GM18951 (cell line): ENCODE results near the gene FOXP1.

ENCODE experiments used
- POLR2A ChIP-seq: IDR thresholded peaks from 4 replicates; pipeline ENCODE4 v1.6.1; 2011; ENCODE audit warnings: mild to moderate bottlenecking; ENCODE audit not compliant: insufficient read length, insufficient read depth; ENCODE audit errors: extremely low read depth
- in situ Hi-C: fragments of 300-500 bp; cut with MboI; formaldehyde crosslinking; loops from one replicate; pipeline ENCODE4 v1.12.0; 2022; ENCODE audit warnings: low sequenced_read_pairs, mixed read lengths, inconsistent platforms; ENCODE audit not compliant: unreplicated experiment

FOXP1 gene

DNA sequence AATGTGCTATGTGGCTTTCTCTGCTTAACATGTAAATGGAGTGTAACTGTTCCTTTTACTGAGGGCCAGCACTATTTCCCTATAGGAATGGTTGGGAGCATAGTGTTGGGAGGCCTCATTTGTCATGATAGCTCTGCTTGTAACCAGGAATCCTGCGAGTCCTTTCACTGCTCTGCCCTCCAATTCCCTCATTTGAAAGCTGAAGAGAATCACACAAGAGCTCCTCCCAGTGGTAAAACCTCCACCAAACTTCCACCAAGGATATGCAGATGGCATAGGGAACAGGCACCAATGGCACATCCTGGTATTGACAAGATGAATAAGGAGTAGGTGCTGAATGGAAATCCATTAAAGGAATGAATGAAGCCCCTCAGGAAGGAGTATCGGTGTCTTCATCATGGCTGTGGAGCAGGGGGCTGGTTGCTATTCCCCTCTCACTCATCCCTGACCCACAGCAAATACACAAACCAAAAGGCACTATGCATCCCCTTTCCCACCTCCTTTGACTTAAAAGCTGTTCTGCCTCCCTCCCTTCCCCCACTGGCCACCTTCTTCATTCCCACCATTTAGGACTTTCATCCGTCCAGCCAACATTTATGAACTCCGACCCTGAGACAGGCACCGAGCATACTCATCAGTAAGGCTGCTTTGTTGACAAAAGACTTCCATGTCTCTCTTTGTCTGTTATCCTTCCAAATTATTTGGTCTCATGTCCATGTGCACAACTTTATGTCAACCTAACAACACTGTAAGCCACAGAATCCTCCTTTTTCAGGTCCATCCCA lies 560.8 kb downstream of the FOXP1 start:
- in situ Hi-C loops = loop anchor here (25.0 kb wide), 1 partner anchor 565 kb away; the partner anchor contains the start of gene FOXP1
- no peak for TF ChIP-seq POLR2A

DNA sequence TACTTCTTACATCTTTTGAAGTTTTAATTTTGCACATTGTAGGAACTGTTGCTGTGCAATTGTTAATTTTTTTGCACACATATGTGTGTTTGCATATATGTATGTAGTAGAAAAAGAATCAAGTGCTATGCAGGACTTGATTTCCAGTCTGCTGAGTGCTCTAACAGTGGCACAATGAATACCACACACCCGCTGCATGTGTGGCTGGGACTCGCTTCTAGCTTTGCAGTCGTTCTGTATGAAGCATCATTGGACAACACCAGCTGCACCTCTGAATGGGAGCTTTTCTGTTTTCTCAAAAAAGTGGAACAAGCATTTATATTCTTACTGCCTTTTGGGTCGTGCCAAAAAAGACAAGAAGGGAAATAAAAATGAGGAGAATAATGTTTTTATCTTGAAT lies 564.7 kb downstream of the FOXP1 start:
- in situ Hi-C loops = loop anchor here (25.0 kb wide), 1 partner anchor 569 kb away; the partner anchor contains the start of gene FOXP1
- no peak for TF ChIP-seq POLR2A

GRCh38 chr3:71016178-71016845 lies 567.2 kb downstream of the FOXP1 start:
- TF ChIP-seq POLR2A = no peak
- in situ Hi-C loops = loop anchor here (25.0 kb wide), 1 partner anchor 571 kb away; the partner anchor contains the start of gene FOXP1

GRCh38 chr3:71014616-71015015 lies 568.9 kb downstream of the FOXP1 start:
- in situ Hi-C loops = loop anchor here (25.0 kb wide), 1 partner anchor 573 kb away; the partner anchor contains the start of gene FOXP1

DNA sequence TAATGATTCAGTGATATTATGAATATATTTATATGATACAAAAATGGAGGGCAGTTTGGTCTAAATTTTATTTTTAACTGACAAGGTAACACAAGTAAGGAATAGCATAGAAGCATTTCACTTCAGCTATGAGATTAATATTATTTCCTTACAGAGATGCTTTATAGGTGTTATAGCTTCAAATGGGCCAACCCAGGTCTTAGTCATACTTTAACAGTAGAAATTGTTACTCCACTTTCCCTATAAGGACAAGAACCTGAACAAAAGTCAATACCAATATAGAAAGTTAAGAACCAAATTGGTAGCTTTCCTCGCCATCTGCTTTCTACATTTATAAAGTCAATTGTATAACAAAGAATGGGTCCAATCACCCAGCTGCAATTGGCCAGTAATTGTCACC lies 570.6 kb downstream of the FOXP1 start:
- no peak for TF ChIP-seq POLR2A
- in situ Hi-C loops = loop anchor here (25.0 kb wide), 1 partner anchor 574 kb away; the partner anchor contains the start of gene FOXP1

DNA sequence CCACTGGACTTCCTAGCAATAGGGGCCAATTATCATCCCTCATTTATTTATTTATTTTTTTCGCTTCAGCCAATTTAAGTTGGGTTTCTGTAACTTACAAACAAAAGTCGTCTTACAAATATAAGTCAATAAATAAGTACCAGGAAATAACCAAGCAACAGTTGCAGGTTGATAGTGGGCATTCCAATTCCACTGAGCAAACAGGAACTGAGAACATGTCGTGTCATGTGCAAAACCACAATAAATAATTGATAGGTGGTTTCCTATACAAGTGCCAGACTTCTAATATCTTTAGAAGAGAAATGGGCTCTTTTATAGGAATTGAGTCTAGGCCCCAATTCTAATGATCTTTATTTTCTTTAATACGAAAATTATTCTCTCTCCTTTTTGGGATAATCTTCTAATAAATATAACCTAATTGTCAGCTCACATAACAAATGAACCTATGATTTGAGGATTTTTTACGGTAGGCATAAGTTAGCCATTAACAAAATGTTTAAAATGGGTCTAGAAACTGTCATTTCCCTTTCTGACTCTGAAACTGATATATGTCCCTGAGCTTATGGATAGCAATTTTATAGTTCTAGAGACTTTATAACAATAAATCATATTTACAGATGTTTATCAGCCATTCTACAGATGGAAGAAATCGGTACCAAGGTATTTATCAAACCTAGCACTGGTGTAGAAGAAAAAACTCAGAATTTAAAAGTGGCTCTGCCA lies 571.8 kb downstream of the FOXP1 start:
- TF ChIP-seq POLR2A = no peak
- in situ Hi-C loops = loop anchor here (25.0 kb wide), 1 partner anchor 576 kb away; the partner anchor contains the start of gene FOXP1

DNA sequence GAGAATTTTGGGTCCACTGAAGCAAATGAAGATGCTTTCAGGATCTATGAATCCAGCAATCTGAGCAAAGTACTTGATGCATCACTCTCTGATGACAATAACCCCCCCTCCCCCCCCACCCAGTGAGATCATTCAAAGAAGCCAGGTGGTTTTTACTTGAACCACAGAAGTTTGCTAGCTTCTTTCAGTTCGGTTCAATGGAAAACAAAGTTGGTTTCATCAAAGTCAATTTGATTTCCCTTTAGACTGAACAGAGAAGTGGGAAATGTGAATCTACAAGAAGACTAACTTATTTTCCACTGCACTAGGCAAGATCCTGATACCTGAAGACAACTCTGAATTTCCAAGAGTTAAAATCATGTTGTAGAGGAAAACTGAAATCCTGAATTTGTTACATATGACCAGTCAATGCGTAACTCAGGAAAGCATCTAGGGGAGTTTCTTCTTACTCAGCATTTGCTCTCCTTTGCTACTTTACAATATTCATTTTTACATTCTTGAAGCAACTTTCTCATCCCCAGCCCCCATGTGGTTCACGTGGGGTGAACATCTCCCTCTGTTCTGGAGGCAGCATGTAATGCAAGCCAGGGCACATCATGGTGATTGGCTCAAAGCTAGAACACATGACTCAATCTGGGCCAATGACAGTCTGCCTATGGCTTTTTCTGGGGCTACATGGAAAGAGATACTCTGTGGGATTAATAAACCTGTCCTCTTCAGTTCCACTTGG lies 572.6 kb downstream of the FOXP1 start:
- TF ChIP-seq POLR2A = no peak
- in situ Hi-C loops = loop anchor here (25.0 kb wide), 1 partner anchor 576 kb away; the partner anchor contains the start of gene FOXP1

GRCh38 chr3:71008350-71008935 lies 575.1 kb downstream of the FOXP1 start:
- in situ Hi-C loops = loop anchor here (25.0 kb wide), 1 partner anchor 579 kb away; the partner anchor contains the start of gene FOXP1
- TF ChIP-seq POLR2A = no peak

- TF ChIP-seq POLR2A = no peak
- in situ Hi-C loops = loop anchor here (25.0 kb wide), 1 partner anchor 580 kb away; the partner anchor contains the start of gene FOXP1
Observed at GRCh38 chr3:71006810-71007785, 576.4 kb downstream of the FOXP1 start.

- in situ Hi-C loops = loop anchor here (25.0 kb wide), 1 partner anchor 581 kb away; the partner anchor contains the start of gene FOXP1
- no peak for TF ChIP-seq POLR2A
Observed at GRCh38 chr3:71005702-71006321, 577.7 kb downstream of the FOXP1 start.
